ENCODE results near the gene UMAD1.

Gene UMAD1

GRCh38 chr7:7640221-7641128 lies at the start of gene UMAD1:
Gene UMAD1 (plus strand): TSS chr7:7640752. CDS start chr7:7673372, 32,620 bp downstream.
- DNase-seq: peak; percentile 97

GRCh38 chr7:7595451-7595850 lies 45.1 kb upstream of the UMAD1 start:
- DNase-seq: peak; percentile 32

- DNase-seq: no peak
Measured at GRCh38 chr7:7596176-7596575, 44.4 kb upstream of the UMAD1 start.

- no peak for DNase-seq
Measured at GRCh38 chr7:7607010-7607409, 33.5 kb upstream of the UMAD1 start.

- DNase-seq: no peak
Measured at GRCh38 chr7:7609330-7609729, 31.2 kb upstream of the UMAD1 start.

GRCh38 chr7:7612519-7612918 lies 28.0 kb upstream of the UMAD1 start:
- DNase-seq: no peak

GRCh38 chr7:7613210-7613609 lies 27.3 kb upstream of the UMAD1 start:
- no peak for DNase-seq

- no peak for DNase-seq
Measured at GRCh38 chr7:7614018-7614741, 26.4 kb upstream of the UMAD1 start.

- no peak for DNase-seq
Measured at GRCh38 chr7:7617550-7617949, 23.0 kb upstream of the UMAD1 start.

GRCh38 chr7:7618410-7618809 lies 22.1 kb upstream of the UMAD1 start:
- no peak for DNase-seq

GRCh38 chr7:7620236-7620635 lies 20.3 kb upstream of the UMAD1 start:
- no peak for DNase-seq

GRCh38 chr7:7620644-7621210 lies 19.8 kb upstream of the UMAD1 start:
- no peak for DNase-seq

GRCh38 chr7:7628476-7628875 lies 12.1 kb upstream of the UMAD1 start:
- no peak for DNase-seq

GRCh38 chr7:7630626-7631329 lies 9.8 kb upstream of the UMAD1 start:
- DNase-seq: no peak

- no peak for DNase-seq
Measured at GRCh38 chr7:7639421-7639820, 1.1 kb upstream of the UMAD1 start.

- DNase-seq: no peak
Measured at GRCh38 chr7:7639847-7640220, 718 bp upstream of the UMAD1 start.

- no peak for DNase-seq
Measured at GRCh38 chr7:7641129-7641663, 644 bp downstream of the UMAD1 start.

- DNase-seq: no peak
Measured at GRCh38 chr7:7642081-7642480, 1.5 kb downstream of the UMAD1 start.

GRCh38 chr7:7647495-7648036 lies 7.0 kb downstream of the UMAD1 start:
- no peak for DNase-seq

- DNase-seq: no peak
Measured at GRCh38 chr7:7650682-7651206, 10.2 kb downstream of the UMAD1 start.

- DNase-seq: no peak
Measured at GRCh38 chr7:7651479-7651878, 10.9 kb downstream of the UMAD1 start.

GRCh38 chr7:7652798-7653540 lies 12.4 kb downstream of the UMAD1 start:
- no peak for DNase-seq
